ENCODE data around the gene CHRND. TPM values are rescaled to one million over a fixed set of nuclear protein-coding genes. Genes with fewer than 3 reads are reported as not detected.

CHRND gene
- total RNA-seq, 1 experiment from 2014 or later, result not detected

DNA sequence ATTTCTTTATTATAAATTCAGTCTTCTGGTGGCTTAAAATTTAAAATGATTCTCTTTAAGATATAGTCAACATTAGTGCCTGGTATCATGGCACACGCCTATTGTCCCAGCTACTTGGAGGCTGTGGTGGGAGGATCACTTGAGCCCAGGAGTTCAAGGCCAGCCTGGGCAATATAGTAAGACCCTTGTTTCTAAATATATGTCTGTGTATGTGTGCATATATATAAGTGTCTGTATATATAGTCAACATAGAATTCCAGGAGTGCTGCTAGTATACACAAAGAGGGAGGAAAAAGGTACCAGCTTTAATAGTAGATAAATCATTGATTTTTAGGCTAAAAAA, 49.4 kb downstream of the CHRND start:
- Histone ChIP-seq H3K9me3 (ENCODE audit: insufficient read depth, low read depth) (no peaks in the 10 kb centered on the region), H3K27ac (no peak overlapping the region), H3F3A (ENCODE audit: insufficient read depth, low read depth) (no peaks in the 10 kb centered on the region), H3K4me1 (replicated peaks; ENCODE audit: insufficient read depth) (no peaks in the 10 kb centered on the region), H3K9me2 (ENCODE audit: insufficient read depth) (no peaks in the 10 kb centered on the region), H3K36me3 (ENCODE audit: low read depth) (no peaks in the 10 kb centered on the region), H4K20me1 (ENCODE audit: insufficient read depth) (no peaks in the 10 kb centered on the region), H2AFZ (no peak overlapping the region), H3K27me3 (ENCODE audit: insufficient read depth, low read depth) (no peaks in the 10 kb centered on the region), H3K79me2 (ENCODE audit: low read depth) (no peaks in the 10 kb centered on the region), H3K4me3 (no peak overlapping the region), H3K4me2 (no peak overlapping the region)
- DNase-seq, result no peak
- intact Hi-C loops (cut with micrococcal nuclease; ENCODE audit: unreplicated experiment), result no loop called here
- POLR2A ChIA-PET (ENCODE audit: unreplicated experiment), result interaction anchor here (0.6 kb wide), 1 partner anchor 1111 kb away, joined by 4 read pairs; the partner anchor contains the start of gene NCL
- TF ChIP-seq EZH2 (IDR thresholded peaks at IDR 0.05; ENCODE audit: low read depth), result no peak
- TF ChIP-seq, protein P1, sequence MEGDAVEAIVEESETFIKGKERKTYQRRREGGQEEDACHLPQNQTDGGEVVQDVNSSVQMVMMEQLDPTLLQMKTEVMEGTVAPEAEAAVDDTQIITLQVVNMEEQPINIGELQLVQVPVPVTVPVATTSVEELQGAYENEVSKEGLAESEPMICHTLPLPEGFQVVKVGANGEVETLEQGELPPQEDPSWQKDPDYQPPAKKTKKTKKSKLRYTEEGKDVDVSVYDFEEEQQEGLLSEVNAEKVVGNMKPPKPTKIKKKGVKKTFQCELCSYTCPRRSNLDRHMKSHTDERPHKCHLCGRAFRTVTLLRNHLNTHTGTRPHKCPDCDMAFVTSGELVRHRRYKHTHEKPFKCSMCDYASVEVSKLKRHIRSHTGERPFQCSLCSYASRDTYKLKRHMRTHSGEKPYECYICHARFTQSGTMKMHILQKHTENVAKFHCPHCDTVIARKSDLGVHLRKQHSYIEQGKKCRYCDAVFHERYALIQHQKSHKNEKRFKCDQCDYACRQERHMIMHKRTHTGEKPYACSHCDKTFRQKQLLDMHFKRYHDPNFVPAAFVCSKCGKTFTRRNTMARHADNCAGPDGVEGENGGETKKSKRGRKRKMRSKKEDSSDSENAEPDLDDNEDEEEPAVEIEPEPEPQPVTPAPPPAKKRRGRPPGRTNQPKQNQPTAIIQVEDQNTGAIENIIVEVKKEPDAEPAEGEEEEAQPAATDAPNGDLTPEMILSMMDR (conservative IDR thresholded peaks at IDR 0.05), result no peak
- CTCF ChIA-PET, result no interaction called here
- BruUV-seq (replicated peaks), result no TSS peak

DNA sequence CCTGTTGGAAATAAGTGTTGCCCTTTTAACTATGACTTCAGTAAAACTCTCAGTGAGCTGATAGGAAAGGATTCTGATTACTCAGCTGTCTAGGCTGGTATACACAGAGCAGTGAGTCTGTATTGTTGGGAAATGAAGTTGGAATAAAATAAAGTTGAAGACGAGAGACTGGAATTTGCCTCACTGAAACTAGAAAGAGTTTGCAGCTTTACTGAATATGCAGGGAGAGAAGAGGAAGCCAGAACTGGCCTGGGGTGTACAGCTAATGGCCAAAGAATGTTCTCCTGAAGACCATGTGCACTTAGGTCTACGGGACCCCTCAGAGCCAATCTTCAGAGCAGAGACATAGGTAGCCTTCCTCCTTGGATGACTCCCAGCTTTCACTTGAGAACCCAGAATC, 51.0 kb downstream of the CHRND start:
- Histone ChIP-seq H3K4me3 (no peak overlapping the region), H3F3A (ENCODE audit: insufficient read depth, low read depth) (no peaks in the 10 kb centered on the region), H4K20me1 (ENCODE audit: insufficient read depth) (no peaks in the 10 kb centered on the region), H3K9me3 (ENCODE audit: insufficient read depth, low read depth) (no peaks in the 10 kb centered on the region), H3K9me2 (ENCODE audit: insufficient read depth) (no peaks in the 10 kb centered on the region), H3K27me3 (ENCODE audit: insufficient read depth, low read depth) (no peaks in the 10 kb centered on the region), H3K4me1 (replicated peaks; ENCODE audit: insufficient read depth) (no peaks in the 10 kb centered on the region), H3K27ac (no peak overlapping the region), H3K36me3 (ENCODE audit: low read depth) (no peaks in the 10 kb centered on the region), H3K79me2 (ENCODE audit: low read depth) (no peaks in the 10 kb centered on the region), H3K4me2 (no peak overlapping the region), H2AFZ (no peak overlapping the region)
- TF ChIP-seq EZH2 (IDR thresholded peaks at IDR 0.05; ENCODE audit: low read depth), result no peak
- TF ChIP-seq, protein P1 (conservative IDR thresholded peaks at IDR 0.05), result no peak
- CTCF ChIA-PET, result no interaction called here
- no TSS peak for BruUV-seq (replicated peaks)
- POLR2A ChIA-PET (ENCODE audit: unreplicated experiment), result no interaction called here
- intact Hi-C loops (cut with micrococcal nuclease; ENCODE audit: unreplicated experiment), result no loop called here
- DNase-seq, result no peak

DNA sequence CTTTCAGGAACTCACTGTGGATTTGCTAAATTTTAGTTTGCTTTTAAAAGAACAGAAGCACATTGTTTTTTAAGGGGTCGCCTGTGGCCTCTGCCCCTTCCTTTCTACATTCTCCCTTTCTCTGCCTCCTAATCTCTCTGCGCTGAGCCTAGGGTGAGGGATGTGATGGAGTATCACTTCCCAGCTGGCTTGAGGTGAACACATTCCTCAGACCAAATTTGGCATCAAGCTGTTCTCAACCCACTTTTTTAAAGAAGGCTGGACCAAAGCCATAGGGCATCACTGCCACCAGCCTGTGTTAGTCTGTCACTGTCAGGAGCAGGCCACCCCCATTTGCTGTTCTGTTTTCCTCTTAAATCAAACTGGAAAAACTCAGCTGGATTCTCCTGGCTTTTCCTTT, 51.9 kb downstream of the CHRND start:
- BruUV-seq (replicated peaks), result no TSS peak
- CTCF ChIA-PET, result no interaction called here
- POLR2A ChIA-PET (ENCODE audit: unreplicated experiment), result no interaction called here
- Histone ChIP-seq H3K27me3 (ENCODE audit: insufficient read depth, low read depth) (no peaks in the 10 kb centered on the region), H2AFZ (no peak overlapping the region), H4K20me1 (ENCODE audit: insufficient read depth) (no peaks in the 10 kb centered on the region), H3K4me3 (no peak overlapping the region), H3K4me2 (no peak overlapping the region), H3F3A (ENCODE audit: insufficient read depth, low read depth) (no peaks in the 10 kb centered on the region), H3K79me2 (ENCODE audit: low read depth) (no peaks in the 10 kb centered on the region), H3K36me3 (ENCODE audit: low read depth) (no peaks in the 10 kb centered on the region), H3K9me2 (ENCODE audit: insufficient read depth) (no peaks in the 10 kb centered on the region), H3K9me3 (ENCODE audit: insufficient read depth, low read depth) (no peaks in the 10 kb centered on the region), H3K4me1 (replicated peaks; ENCODE audit: insufficient read depth) (no peaks in the 10 kb centered on the region), H3K27ac (no peak overlapping the region)
- intact Hi-C loops (cut with micrococcal nuclease; ENCODE audit: unreplicated experiment), result no loop called here
- TF ChIP-seq EZH2 (IDR thresholded peaks at IDR 0.05; ENCODE audit: low read depth), result no peak
- TF ChIP-seq, protein P1 (conservative IDR thresholded peaks at IDR 0.05), result no peak
- no peak for DNase-seq

Data from PC-9 (cell line).